SH-SY5Y (cell line): ENCODE results near the gene ELMO3.

Source experiments
- GATA2 ChIP-seq: IDR thresholded peaks from 2 replicates; pipeline ENCODE4 v1.6.1; 2011; ENCODE audit warnings: mild to moderate bottlenecking, low read depth, low read length
- GATA3 ChIP-seq: IDR thresholded peaks from 2 replicates; pipeline ENCODE4 v1.6.1; 2011; ENCODE audit warnings: low read depth, mild to moderate bottlenecking, low read length, moderate library complexity

DNA sequence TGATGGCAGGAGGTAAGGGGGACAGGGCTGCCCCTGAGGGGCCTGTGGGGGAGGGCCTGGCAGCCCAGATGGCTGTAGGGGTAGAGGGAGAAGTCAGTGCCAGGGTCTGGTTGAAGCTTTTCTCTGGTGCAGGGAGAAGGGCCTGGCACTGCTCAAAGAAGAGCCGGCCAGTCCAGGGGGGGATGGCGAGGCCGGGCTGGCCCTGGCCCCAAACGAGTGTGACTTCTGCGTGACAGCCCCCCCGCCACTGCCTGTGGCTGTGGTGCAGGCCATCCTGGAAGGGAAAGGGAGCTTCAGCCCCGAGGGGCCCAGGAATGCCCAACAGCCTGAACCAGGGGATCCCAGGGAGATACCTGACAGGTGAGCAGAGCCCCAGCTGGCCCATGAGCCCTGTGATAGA, 31.3 kb upstream of the ELMO3 start:
- TF ChIP-seq GATA2 (no peak), GATA3 (no peak)
